ENCODE measurements around the gene KRT32.
A peak's percentile ranks its signal among the peaks of the same experiment; 100 is the strongest.
"Not testable (repeated sequence)": the region's sequence is repeated elsewhere in the genome, so short reads cannot be mapped to it uniquely, and the experiment has no call there.

KRT32 gene

DNA sequence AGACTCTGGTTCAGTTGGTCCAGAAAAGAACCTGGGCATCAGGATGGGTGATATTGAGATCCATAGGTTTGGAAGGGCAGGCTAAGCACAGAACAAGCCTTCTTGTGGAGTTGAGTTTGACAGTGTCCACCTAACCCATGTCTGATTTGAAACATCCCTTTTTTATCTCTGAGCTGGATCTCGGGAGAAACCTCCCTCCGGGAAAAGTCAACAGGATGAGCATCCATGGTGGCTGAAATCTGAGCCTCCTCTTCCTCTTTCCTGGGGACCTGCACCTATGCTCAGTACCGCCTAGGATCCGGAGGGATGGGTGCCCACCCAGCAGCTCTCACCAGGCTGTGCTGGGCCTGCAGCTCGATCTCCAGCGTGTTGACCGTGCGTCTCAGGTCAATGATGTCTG lies 3.4 kb downstream of the KRT32 start:
- DNase-seq = no peak

DNA sequence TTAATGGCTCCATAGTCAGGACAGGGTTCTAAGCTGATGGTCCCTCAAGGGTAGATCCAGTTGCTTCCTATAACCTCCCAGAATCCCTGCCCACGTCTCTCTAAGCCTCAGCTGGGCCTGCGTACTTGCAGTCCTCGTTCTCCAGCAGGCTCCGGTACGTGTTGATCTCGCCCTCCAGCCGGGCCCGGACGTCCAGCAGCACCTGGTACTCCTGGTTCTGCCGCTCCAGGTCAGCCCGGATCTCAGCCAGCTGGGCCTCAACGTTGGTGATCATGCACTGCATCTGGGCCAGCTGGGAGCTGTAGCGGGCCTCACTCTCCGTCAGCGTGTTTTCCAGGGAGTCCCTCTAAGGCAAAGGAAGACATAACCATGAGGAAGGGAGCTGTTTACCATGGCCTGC lies 4.5 kb downstream of the KRT32 start:
- no peak for DNase-seq

DNA sequence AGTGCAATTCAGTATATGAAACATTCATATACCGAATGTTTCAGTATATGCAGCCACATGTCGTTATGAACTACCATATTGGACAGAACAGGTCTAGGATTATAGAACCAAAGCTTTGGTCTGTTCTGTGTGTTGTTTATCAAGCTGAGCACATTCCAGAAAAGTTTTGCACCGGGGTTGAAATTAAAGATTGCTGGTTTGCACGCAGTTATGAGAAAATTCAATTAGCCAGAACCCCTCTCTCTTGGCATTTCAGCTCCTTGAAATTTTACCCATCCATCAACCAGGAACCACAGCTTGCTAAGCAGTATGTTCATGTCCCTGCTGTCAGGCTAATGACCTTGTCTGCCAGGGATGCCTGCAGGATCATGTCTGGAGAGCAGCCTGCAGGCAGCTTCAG lies 9.5 kb downstream of the KRT32 start:
- DNase-seq = no peak

DNA sequence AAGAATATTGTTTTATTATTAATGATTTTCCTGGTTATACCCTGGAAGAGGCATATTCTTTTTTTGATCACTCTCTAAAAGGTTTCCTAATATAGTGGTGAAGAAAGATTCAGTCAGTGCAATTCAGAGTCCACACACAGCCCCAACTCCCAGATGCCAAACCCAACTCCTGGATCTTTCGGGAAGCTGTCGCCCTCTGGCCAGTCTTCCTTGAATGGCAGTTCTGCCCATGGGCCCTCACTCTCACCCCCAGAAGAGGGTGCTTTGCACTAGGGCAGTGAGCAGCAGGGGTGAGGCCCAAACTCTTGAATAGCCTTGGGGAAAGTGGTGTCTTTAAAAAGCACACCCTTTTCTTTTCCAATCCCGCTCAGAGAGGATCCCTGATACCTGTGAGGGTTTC lies 11.0 kb downstream of the KRT32 start:
- DNase-seq = no peak

DNA sequence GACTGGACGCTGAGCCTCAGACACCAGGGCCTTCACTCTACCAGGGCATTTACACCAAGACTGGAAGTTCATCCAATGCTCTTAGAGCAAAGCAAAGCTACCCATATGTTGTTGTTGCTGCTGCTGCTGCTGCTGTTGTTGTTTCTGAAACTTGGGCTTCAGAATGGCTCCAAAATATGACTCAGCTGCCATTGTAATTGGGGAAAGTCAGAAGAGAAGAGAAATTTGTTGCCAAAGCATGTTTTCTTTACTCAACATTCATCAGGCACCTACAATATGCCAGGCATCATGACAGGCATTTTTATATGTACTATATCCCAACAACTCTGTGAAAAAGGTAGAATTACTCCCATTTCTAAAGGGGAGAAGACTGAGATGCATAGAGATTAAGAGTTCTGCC lies 11.9 kb downstream of the KRT32 start:
- DNase-seq = peak; percentile 27

- no peak for DNase-seq
These were observed 14.1 kb downstream of the KRT32 start for GRCh38 chr17:41453066-41453465.

DNA sequence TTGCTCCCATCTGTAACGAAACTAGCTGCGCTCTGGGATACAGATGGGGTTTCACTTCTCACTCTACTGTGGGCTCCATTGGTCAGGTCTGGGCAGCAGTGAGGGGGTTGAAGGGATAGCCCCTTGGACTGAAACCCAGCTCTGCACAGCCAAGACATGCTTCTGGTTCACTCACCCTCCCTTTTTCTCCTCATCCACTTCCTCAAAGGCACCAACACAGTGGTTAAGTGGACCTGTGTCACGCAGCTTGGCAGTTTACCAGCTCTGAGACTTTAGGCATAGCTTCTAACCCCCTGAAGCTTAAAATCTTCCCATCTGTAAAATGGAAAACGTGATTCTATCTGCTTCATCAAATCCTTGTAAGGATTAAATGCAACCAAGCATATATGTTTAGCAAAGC lies 14.9 kb downstream of the KRT32 start:
- DNase-seq = no peak

DNA sequence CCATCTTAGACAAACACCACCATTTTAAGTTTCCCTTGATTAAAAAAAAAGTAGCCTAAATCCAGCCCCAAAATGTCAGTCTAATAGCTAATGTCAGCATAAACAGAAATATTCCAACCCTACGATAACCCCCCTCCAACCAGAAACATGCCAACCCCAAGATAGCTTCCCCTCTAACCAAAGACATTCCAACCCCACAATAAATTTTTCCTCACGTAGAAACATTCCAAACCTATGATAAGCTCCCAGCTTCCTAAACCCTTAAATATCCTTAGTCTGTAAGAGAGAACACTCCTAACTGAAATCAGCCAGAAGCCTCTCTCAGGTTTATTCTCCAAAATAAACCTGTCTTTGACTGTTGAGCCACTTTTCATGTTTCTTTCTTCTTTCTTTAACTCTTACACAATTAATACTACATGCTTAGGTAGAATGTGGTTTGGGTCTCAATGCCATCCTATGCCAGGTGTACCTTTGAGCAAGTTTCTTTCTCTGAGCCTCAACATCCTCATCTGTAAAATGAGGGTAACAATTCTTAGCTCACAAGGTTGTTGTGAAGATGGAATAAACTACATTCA lies 15.9 kb downstream of the KRT32 start:
- DNase-seq = peak; percentile 90

DNA sequence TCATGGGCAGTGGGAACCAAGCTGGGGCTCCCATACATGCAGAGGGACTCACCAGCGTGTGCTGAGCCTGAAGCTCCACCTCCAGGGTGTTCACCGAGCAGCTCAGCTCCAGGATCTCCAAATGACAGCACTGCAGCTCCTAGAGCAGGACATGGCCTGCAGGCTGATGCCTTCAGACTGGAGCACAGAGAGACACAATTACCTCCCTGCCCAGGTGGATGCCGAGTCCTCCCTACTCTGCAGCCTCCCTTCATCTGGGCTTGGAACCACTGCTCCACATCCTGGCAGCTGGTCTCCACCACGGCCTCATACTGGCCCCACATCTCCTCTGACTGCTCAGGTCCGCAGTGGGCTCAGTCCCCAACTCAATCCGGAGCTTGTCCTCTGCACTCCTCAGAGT lies 18.2 kb downstream of the KRT32 start:
- DNase-seq = no peak

GRCh38 chr17:41448506-41448905 lies 18.7 kb downstream of the KRT32 start:
- no peak for DNase-seq

- DNase-seq = peak; percentile 75
These were observed 20.4 kb downstream of the KRT32 start for GRCh38 chr17:41446806-41447205.

DNA sequence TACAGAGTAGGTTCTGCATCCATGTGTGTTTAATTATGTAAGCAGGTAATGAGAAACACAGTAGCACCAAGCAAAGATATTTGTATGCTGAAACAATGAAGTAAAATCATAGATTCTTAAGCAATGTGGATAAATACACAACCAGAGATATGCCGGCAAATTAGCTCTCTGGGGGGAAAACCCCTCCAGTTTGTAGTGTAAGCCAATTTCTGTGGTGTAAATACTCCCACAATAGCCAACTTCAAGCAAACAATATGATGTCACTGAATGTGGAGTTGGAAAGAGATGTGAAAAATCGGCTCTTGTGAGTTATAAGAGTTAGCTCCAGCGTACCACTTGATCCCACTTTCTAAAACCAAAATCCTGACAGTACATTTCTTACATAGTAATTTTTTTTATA lies 22.5 kb downstream of the KRT32 start:
- no peak for DNase-seq

DNA sequence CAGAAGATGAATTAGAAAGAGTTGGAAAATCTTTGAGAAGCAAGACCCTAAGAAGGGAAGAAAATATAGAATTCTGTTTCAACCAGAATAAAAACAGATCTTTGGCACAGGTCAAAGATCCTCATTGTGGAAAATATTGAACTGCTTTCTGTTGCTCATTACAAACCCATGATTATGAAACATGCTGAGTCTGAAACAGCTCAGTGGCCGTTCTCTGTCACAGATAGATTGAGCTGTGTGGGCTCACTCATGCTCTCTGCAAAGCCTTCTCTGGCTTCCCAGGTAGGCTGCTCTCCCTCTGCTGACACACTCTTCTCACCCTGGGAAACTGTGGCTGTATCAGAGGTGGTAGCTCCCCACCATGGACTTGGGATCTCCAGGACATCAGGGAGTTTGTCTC lies 23.0 kb downstream of the KRT32 start:
- DNase-seq = no peak

GRCh38 chr17:41442739-41443138 lies 24.4 kb downstream of the KRT32 start:
- DNase-seq = peak; percentile 90

- no peak for DNase-seq
These were observed 26.6 kb downstream of the KRT32 start, which contains the start of gene KRT38 for GRCh38 chr17:41440531-41441033. TSS of gene KRT38 (minus strand) at chr17:41440983. CDS start at chr17:41440921, 62 bp downstream.

- peak; percentile 25 for DNase-seq
These were observed 27.8 kb downstream of the KRT32 start for GRCh38 chr17:41439375-41439774.

- DNase-seq = peak; percentile 51
These were observed 29.4 kb downstream of the KRT32 start for GRCh38 chr17:41437769-41438168.

DNA sequence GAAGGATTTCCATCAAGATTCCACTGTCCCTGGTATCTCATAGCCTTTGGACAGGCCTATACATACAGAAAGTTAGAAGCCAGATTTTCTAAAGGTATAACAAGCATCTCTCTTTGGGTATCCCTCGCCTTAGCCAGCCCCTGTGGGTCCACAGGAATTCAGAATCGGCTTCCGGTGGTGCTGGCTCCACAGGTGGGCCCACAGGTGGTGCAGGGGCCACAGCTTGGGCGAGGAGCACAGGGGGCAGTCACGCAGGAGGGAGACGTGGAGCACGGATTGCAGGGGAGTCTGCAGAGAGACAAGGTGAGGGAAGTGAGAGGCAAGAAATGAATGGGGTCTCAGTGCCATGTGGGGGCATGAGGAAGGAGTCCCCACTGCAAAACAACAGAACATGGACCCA lies 29.9 kb downstream of the KRT32 start:
- no peak for DNase-seq

DNA sequence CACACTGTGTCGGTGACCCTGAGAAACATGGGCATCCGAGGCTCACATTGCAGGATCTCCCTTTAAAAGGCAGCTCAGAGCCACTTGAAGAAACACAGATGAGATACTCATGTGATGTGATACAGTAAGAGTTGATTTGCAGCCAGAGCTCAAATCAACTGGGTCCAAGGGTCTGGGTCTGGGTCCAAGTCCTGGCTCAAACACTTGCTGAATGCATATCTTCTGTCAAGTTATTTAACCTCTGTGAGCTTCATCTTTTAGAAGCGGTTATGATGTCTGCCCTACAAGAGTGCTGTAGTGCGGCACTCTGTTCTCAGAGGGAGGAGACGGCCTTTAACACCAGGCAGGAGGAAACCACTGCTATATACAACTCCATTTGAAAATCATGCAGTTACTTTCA lies 32.8 kb downstream of the KRT32 start:
- no peak for DNase-seq

DNA sequence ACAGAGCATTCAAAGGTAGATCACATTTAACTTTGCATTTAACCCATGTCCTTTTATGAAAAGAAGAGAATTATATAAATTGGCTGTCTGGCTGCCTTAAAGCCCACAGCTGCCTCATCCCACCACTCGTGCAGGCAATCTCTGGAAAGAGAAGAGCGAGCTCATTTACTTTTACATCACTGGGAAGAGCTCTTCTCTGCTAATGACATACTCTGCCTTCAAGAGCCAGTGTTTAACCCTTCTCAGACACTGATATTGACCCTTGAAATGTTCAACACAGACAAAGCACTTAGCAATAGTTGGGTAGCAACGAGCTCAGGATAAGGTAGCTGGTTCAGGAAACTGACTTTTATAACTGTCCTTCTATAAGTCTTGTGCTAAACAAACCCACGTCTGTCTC lies 33.2 kb downstream of the KRT32 start:
- DNase-seq = no peak

GRCh38 chr17:41433586-41433985 lies 33.6 kb downstream of the KRT32 start:
- no peak for DNase-seq

DNA sequence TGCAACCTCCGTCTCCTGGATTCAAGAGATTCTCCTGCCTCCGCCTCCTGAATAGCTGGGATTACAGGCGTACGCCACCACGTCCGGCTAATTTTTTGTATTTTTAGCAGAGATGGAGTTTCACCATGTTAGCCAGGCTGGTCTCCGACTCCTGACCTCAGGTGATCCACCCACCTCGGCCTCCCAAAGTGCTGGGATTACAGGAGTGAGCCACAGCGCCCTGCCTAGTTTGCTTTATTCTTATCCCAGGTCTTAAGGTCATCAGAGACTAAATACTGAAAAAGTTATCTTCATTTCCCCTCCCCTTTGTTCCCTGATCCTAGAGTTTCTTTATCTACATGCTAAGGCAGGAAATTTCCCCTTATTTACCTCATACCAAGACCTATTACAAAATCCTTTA lies 36.8 kb downstream of the KRT32 start:
- not testable (repeated sequence) for DNase-seq

DNA sequence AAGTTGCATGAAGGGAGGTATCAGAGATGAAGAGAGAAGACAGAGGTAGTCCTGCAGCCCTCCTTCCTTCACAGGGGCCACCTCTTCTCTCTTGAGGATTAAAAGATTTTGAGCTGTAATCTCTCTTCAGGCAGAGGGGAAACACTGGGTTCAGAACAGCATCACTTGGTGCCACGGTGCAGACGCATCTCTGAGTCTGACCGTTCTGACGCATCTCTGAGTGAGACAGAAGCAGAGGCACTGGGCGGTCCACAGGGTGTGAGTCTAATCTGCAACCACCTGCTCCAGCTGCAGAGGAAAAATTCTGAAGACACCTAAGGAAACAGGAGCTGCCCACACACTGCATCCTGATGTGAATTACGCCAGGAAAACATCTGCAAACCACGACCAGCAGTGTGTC lies 37.5 kb downstream of the KRT32 start:
- no peak for DNase-seq

DNA sequence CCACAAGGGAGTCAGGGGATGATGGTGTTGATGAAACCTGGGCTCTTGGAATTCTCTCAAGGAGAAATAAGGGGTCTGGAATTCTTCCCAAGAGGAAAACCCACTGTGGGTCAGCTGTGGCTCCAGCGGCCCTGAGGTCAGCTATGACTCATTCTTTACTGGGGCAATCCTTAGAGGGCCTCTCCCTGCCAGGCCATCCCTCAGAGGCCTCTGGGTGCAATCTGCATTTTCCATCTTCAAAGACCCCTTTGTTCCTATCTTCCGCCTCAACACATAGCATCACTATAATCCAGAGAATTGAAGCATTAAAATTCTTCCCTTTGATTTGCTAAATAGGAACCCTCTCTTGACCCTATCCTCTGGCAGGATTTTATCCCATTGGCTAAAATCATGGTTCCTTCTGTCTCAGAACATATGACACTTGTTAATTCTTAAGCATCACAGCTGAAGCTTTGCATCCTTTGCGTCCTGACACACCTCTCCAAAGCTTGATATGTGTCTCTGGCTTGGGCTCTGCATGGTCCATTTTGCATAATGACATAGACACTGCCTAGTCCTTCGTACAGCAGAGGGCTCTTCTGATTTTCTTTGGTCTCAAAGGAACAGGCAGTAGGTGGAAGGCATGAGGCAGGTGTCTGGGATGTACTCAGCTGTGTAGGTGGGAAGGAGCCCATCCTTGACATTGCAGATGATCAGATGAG lies 38.4 kb downstream of the KRT32 start:
- peak; percentile 72 for DNase-seq

DNA sequence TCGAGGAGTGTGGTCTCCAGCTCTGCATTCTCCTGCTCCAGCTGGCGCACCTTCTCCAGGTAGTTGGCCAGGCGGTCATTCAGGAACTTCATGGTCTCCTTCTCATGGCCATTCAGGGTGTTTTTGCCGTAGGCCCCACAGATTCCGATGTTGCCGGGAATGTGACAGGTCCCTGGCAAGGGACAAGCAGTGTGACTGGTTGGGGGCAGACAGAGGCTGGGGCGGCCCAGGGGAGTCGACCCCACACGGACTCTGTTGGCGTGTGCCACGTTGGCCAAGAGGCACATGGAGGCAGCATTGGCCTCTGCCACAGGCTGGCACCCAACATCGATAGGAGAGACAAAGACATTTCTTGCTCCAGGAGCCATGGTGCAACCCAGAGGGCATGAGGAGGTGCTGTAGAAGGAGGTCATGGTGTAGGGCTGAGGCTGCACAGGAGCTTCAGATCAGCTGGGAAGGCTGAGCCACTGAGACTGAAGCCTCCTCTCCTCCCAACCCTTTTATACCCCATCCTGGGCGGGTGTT lies 43.0 kb downstream of the KRT32 start, which contains the start of gene KRT37:
Gene KRT37, minus strand, starts transcription at position 475 of the 525 bp plus-strand sequence. Its CDS starts 62 bp downstream, at position 413.
- no peak for DNase-seq

Measured in EL (cell line).